T-helper 2 cell (primary cell): ENCODE measurements around the gene NLN.
"Not testable (repeated sequence)": the region's sequence is repeated elsewhere in the genome, so short reads cannot be mapped to it uniquely, and the experiment has no call there.

Source experiments
- DNase-seq, 5 experiments: peaks; one replicate each; pipeline versions ENCODE4 v3.0.0 to v3.0.0-alpha.2; 2012 to 2022

NLN gene

DNA sequence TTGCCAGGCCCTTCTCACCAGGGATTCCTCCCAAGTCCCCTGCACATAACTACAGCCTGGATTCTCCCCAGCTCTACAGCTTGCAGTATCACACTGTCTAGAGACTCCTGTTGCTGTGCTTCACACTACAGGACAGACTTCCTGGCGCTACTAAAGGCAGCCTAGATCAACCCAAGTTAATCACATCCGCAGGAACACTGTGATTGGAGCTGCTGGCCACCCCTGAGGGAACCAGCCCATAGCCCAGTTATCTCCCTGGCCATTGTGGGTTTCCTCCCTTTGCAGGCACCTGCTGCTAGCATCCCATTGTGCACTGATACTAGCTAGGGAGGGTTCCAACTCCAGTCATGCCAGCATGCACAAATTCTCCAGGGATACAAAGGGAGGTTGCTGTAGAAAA, 53.5 kb downstream of the NLN start:
- no peak for DNase-seq

DNA sequence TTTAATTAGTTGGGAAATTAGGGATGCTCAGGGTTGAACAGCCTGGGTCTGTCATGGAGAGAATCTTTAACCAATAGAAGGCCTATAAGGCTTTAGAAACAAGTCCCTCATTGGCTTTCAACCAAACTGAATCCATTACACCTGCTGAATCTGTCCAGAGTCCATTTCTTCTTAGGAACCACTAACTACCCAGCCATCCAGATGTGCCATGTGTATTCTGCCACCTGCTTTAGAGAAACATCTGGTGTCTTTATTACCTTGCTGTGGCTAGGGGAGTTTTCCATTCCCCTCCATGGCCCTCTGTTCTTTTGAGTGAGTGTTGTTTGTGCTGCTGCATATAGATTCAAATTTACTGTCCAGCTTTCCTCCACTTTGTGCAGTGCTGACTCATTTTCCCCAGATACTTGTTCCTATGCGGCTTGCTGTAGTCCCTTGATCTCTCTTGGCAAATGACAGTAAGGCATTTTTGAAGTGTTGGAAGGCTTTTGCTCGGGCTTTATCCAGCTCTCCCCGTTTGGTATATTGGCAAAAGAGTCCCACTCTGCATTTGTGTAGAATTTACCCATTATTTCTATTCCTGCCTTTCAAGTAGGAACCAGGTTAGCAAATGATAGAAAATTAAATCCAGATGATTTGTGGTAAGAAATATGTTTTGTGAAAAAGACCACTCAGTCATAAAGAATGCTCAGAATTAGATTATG, 54.6 kb downstream of the NLN start:
- DNase-seq: peak in 1 of 5 experiments; percentile 12

DNA sequence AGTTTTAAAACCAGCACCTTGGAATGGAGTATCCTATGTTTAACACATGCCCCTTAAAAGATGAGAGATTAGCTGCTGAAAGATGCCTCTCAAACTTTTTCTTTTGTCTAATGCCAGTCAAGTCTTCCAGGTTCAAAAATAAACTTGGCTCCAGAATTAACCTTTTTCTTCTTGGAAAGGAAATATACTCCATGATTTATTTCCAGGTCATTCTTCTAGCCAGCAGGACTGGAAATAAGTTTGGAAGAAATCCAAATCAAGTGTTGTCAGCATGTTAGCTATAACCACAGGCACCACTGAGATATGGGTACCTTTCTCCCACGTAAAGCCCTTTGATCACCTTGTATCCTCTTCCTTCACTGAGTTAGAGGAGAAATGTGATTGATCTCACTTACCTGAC, 56.1 kb downstream of the NLN start:
- no peak for DNase-seq

DNA sequence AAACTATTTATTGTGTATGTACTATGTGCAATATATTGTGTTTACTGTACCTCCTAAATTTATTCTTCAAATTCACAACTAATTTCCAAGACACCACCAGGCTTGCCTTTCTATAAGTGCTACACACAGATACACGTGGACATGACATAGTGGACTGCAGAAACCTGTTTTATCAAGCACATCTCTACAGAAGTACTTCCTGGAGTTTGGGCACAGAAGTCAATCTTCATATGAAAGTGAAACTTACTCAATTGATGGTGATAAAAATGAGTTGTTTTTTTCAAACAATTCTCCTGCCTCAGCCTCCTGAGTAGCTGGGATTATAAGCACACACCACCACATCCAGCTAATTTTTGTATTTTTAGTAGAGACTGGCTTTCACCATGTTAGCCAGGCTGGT, 57.6 kb downstream of the NLN start:
- DNase-seq: peak in 1 of 5 experiments; percentile 85

DNA sequence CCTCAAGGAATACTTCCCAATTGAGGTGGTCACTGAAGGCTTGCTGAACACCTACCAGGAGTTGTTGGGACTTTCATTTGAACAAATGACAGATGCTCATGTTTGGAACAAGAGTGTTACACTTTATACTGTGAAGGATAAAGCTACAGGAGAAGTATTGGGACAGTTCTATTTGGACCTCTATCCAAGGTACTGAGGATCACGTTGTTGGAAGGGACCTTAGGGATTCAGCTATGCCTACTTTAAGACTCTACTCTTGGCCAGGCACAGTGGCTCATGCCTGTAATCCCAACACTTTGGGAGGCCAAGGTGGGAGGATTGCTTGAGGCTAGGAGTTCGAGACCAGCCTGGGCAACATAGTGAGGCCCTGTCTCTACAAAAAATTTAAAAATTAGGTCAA, 66.3 kb downstream of the NLN start:
- not testable (repeated sequence) for DNase-seq

DNA sequence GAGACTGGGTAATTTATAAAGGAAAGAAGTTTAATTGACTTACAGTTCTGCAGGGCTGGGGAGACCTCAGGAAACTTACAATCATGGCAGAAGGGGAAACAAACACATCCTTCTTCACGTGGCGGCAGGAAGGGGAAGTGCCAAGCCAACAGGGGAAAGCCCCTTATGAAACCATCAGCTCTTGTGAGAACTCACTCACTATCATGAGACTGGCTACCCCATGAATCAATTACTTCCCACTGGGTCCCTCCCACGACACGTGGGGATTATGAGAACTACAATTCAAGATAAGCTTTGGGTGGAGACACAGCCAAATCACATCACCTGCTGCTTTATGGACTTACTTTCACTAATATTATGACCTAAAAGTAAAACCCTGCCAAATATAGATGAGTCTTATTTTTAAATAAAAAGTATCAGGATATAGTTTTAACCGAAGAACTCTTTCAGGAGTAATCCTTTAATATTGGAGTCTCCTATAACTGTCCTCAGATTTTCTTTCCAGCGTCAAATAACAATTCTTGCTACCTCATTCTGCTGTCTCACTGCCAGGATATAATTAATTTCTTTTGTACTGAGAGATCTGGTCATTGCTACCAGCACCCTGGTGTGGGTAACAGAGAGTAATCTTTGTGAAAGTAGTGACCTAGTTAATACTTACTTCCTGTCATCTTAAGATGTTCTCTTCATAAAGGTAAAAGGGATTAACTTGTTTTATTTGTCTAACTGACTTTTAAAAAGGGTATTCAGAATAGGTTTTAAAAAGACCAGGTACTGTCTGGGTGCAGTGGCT, 68.6 kb downstream of the NLN start:
- DNase-seq: peak in 2 of 5 experiments; percentile 21 to 57

DNA sequence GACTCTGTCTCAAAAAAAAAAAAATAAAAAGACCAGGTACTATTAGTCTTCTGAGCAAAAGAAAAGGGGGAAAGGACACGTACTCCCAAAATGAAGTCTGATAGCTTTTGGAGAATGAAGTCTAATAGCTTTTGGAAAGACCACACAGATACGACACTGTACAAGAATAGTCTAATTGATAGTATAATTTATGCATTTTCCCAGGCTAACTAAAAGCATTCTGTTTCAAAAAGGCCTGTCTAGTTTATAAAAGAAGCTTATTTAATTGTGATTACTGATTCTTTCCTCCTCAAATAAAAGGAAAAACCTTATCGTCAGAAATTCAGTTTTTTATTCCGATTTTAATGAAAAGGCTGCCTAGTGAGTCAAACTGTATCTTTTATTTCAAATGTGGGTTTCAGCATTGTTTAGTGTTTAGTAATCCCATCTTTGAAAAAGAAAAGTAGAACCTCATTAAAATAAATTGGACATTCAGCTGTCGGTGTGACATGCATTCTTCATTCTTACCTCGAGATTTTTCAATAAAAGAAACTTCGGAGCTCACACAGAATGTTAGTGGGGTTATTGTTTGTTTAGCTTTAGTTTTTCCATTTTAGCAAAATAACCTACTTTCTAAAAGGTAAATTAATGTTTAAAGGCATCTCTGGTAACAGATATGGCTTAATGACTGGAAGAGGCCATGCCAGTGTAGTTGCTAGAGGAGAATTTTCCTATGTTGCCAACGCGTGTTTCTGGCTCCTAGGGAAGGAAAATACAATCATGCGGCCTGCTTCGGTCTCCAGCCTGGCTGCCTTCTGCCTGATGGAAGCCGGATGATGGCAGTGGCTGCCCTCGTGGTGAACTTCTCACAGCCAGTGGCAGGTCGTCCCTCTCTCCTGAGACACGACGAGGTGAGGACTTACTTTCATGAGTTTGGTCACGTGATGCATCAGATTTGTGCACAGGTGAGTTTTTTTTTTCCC, 70.0 kb downstream of the NLN start:
- no peak for DNase-seq

DNA sequence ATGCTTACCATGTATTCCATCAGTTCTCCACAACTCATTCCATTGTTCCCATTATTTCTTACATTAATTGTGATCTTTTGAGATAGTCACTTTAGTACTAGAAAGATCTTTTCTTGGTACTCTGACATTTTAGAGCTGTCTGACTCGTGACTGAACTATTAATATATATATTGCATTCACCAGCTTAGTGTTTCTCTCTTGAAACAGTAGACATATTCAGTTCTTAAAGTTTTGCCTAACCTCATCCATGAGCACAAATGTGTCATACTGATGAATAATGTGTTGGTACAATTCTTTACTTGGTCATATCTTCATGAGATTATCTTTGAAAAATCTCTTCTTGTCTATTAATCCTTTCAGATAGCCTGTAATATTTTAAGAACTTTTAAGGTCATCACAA, 74.3 kb downstream of the NLN start:
- peak in 1 of 5 experiments; percentile 9 for DNase-seq

DNA sequence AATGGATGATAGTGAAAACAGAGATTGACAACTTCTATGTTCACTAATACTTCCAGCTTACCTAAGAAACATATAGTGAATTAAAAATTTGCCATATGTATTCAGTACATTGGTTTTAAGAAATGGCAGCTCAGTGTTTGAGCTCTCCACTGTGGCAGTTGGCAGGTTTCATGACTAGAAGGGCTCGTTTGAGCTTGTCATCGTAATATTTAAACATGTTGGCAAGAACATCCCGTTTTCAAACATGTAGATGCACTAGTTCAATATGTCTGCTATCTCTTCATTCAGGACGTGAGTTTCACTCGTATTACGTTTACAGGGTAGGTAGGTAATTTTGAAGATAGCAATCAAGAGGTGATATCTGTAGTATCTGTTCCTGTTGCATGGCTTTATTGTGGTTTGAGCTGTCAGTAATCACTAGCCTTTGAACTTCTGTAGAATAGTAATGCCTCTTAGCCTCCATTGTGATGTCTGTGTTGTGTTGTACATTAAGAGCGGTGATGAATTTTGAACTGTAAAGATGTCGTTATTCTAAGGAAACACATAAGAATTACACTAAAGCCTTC, 74.8 kb downstream of the NLN start:
- DNase-seq: peak in 2 of 5 experiments; percentile 6 to 91

DNA sequence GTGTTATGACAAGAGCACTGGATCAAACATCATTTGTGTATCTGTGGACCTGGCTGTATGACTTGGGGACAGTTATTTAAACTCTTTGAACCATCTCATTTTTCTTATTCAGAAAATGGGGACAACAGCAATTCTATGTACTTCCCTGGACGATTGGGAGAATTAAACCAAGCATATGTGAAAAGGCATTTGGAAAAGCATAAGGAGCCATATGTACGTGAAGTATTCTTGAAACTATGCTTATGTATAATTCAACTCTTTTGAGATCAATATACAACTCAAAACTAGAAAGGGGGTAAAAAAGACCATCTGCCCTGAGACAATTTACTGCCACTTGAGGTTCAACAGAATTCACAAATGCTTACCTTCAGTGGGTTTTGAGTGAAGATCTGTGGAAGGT, 75.5 kb downstream of the NLN start:
- peak in 1 of 5 experiments; percentile 34 for DNase-seq

DNA sequence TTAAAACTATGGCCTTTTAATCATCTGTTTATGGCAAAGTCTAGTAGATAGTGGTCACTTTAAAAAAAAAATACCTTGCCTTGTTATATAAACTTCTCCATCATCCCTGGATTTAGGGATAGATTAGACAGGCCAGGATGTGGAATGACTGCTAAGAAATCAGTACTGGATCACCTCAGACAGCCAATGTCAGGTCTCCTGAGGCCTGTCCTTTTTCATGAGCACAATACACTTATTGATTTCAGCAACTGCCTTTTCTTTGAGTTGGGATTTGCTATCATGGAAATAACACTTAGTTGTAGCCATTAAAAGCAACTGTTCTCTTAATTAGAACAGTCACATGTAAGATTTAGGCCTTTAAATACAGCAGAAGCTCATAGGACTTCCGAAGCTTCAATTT, 77.9 kb downstream of the NLN start:
- DNase-seq: no peak

DNA sequence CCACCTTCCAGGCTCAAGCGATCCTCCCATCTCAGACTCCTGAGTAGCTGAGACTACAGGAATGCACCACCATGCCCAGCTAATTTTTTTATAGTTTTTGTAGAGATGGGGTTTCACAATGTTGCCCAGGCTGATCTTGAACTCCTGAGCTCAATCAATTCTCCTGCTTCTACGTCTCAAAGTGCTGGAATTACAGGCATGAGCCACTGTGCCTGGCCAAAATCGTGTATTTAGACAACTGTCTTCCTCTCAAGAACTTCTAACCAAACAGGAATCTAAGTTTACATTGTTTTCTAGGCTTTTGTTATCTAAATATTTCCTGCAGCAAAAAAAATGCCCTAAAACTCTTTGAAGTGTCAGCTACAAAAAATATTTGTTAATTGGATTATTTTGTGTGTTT, 78.8 kb downstream of the NLN start:
- DNase-seq: no peak

DNA sequence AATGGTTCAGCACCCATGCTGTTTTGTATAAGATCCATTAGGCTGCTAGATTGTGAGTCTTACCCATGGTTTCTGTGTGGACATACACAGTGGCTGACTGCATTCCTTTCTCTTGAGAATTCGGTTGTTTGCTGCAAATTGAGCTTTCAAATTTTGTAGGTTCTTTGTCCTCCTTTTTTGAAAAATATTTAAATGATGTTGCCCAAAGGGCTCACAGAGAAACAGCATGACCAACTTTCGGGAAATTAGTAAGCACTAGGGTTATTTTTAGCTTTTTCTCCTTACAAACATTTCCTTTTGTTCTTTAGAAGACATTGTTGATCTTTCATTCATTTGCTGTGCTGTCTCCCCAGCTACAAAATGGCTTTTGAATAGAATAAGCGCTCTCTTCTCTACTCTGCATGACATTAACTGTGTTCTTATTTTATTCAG, 79.4 kb downstream of the NLN start:
- DNase-seq: no peak

DNA sequence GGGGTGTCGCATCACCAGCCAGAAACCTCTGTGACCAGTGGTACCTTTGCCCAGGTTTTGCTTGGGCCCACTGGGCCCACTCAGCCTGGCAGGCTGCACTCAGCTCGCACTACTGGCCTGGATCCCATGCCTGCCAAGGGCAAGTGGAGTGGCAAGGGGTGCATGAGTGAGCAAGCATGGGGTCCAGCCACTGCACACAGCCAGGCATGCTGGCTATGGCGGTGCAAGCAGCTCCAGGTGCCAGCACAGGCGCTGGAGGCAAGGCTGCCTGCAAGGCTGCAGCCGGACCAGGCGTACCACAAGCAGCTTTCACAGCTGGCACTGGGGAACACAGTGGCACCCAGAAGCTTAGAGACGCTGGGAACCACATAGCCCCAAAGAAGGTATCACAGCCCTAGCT, 80.1 kb downstream of the NLN start:
- DNase-seq: no peak

DNA sequence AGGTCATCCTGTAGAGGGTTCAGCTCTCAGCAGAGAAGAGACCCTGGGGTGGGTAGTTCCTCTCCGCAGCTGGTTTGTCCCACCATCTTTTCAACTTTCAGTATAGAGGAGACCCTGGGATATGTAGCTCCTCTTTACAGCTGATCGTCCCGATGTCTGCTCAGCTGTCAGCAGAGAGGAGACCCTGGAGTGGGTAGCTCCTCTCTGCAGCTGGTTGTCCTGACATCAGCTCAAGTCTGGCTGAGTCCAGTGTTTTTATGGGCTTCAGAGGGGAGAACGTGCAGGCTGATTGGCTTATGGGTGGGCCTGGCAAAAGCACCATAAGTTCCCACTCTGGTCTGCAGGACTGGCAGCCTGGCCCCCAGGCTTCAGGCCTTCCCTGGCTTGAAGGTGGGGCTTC, 80.8 kb downstream of the NLN start:
- DNase-seq: peak in 1 of 5 experiments; percentile 17

DNA sequence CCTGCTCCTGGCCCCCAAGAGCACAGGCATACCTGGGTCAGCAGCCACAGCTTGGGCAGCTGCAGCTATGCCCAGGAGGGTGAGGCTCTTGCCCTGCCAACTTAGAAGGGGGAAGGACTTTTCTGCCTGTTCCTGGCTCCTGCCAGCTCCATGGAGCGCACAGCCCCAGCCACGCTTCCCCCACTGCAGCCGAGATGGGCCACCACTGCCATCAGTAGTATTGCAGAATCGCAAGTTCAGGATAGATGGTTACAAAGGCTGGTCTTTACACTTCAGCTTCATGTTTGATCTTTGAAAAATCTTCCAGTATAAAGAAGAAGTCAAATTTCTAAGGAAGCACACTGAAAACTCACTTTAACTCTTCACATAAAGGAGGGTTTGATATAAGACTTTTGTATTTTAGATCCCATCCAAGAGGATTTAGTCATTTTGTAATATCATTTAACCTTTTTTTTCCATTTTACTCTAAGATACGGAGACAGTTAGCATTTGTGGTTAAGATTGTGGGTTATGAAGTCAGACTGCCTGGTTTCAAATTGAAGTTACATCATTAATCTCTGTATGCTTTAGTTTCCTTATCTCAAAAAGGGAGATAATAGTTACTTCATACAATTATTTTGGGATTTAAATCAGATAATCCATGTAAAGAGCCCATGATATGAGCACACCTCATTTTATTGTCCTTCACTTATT, 81.8 kb downstream of the NLN start:
- peak in 1 of 5 experiments; percentile 65 for DNase-seq

DNA sequence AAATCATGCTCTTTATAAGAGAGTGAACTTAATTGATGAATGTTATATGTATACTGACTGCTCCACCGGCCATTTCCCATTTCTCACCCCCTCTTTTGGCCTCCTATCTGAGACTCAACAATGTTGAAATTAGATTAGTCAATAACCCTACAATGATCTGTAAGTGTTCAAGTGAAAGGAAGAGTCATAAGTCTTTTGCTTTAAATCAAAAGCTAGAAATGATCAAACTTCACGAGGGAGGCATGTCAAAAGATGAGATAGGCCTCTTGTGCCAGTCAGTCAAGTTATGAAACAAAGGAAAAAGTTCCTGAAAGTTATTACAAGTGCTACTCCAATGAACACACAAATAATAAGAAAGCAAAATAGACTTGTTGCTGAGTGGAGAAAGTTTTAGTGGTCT, 83.1 kb downstream of the NLN start:
- DNase-seq: no peak

DNA sequence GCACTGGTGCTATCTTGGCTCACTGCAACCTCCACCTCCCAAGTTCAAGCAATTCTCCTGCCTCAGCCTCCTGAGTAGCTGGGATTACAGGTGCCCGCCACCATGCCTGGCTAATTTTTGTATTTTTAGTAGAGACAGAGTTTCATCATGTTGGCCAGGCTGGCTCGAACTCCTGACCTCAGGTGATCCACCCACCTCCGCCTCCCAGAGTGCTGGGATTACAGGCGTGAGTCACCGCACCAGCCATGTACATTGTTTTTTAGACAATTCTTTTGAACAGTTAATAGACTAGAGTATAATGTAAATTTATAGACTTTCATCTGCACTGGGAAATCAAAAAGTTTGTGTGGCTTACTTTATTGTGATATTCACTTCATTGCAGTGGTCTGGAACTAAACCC, 85.5 kb downstream of the NLN start:
- DNase-seq: not testable (repeated sequence)

DNA sequence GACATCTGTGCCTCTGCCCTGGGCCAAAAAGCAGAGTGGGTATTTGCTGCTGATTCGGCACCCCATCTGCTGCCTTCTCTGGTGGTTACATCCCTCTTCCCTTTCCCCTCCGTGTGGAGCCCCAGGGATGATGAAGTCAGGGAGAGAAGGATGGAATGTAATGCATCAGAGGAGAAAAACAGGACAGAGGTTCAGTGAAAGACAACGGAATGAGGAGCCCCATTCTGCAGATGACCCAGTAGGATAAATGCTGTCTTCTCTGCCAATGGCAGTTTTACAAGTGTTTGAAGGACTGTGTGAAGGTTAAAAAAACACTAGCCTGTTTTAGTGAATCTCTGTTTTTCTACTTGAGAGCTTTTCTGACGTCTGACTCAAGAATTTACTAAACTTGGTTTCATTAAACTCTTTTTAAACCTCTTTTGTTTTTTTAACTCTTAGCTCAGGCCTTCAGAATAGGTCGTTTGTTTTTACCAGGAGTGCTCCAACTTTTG, 86.3 kb downstream of the NLN start:
- DNase-seq: no peak

DNA sequence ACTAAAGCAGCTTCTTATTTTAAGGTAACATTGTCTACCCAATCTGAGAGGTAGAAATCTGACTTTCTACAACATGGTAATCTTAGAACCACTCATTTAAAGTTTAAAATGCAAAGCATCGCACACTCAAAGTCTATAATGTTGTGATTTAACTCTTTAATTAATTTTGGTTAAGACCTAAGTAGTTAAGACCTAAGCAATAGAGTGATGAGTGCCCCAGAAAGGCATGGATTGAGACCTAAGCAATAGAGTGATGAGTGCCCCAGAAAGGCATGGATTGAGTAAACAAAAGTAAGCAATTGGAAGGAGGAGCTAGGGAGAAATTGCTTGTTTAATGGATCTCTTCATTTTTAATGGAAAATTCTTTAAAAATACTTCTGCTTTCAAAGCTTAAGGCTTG, 86.8 kb downstream of the NLN start:
- no peak for DNase-seq

DNA sequence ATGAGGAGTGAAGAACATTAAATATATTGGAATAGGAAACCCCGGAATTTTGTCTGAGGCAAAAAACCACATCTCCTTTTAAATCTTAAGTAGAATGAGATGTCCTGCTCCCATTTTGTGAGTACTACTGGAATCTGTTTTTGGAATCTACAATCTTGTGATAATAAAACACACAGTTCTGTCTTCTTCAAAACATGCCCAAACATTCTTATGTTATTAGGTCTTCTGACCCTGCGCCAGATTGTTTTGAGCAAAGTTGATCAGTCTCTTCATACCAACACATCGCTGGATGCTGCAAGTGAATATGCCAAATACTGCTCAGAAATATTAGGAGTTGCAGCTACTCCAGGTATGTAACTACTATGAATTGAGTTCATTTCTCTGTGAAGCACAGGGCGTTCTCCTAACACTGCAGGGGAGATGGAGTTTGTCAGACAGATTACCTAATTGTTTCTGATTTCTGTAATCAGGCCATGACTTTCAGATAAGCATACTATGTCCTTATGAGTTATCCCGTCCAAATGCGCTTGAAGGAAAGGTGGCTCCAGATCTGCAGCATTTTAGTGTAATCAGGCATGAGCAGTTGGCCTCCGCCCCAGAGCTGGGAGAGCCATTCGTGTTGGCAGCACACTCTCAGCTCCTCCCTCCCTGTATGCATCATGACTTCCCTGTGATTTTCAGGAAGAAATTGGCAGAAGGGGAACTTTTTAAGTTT, 88.0 kb downstream of the NLN start:
- no peak for DNase-seq
